Measurements from ENCODE around the gene CACNA1A.

Gene CACNA1A

DNA sequence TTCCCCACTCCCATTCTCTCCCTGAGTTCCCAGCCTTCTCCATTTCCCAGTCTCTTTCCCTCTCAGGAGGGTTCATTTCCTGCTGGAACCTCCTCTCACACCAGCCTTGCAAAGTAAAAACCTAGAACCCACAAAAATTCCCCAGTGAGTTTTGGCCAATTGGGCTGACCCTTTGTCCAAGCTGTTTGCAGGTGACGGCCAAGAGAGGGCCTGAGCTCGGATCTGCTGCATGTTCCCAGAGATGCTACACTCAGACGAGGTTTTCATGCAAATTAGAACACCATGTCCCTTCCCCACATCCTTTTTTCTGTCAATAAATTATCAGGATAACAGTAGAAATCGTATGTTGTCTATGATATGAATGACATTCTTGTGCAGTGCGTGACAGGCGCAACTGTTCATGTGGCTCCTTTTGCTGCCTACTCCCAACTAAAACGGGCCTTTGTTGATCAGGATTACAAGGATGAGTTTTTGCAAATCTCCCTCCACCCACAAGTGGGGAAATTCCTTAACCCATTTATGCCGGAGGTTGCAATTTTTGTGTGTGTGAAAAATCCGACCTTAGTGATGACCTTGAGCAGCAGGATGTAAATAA is 149.5 kb downstream of the CACNA1A start:
- no peak for DNase-seq

DNA sequence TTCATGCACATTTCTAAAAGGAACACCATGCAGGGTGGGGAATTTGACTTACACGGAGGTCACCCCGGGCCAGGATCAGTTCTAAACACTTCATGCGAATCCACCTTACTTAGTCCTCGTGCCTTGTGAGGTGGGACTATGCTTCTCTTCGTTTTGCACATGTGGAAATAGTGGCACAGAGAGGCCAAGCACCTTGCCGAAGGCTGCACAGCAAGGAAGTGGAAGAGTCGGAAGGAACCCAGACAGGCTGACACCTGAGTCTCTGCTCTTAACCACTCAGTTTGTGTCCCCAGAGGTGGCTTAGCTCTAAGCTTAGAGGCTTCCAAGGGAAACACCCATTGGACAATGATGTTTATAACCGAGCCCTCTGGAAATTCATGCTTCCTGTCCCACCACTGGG is 150.1 kb downstream of the CACNA1A start:
- DNase-seq = no peak

DNA sequence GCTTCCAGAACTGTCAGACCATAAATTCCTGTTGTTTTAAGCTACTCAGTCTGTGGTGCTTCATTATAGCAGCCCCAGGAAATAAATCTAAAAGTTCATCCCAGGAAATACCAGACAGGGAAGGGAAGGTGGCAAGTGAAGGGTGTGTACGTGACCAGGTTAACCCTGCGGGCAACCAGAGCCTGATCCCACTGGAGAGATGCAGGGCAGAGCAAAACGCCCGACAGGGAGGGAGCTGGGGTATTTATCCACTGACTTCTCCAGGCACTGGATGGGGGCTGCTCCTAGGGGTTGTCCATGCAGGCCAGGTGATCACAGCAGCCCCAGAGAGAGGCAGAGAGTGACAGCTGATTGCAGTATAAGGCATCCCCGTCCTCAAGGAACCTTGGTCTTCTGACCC is 150.9 kb downstream of the CACNA1A start:
- DNase-seq = no peak

DNA sequence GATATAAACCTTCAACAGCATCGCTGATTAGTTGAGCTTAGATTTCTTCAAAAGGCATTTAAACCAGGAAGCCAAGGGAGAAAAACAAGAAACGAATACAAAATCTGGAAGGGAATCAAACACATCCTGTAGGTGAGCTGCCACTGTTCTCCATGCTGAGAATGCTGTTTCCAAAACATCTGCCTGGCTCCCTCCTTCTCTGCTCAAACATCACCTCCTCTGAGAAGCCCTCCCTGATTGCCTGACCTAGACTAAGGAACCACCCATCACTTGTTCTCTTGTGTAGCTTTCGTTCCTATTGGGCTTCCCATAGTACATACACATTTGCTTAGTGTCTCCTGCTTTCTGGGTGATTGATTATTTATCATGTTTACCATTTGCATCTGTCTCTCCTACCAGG is 152.7 kb downstream of the CACNA1A start:
- no peak for DNase-seq

DNA sequence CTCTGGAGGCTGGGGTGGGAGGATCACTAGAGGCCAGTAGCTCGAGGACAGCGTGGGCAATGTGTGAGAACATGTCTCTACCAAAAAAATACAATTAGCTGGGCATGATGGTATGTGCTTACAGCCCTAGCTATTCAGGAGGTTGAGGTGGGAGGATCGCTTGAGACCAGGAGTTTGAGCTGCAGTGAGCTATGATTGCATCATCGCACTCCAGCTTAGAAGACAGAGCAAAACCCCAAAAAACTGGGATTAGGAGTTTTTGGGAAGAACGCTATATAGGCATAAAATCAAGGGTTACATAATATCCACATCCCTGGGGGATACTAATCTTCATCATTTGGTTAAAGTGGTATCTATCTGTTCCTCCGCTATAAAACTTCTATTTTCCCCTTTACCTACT is 155.5 kb downstream of the CACNA1A start:
- no peak for DNase-seq

DNA sequence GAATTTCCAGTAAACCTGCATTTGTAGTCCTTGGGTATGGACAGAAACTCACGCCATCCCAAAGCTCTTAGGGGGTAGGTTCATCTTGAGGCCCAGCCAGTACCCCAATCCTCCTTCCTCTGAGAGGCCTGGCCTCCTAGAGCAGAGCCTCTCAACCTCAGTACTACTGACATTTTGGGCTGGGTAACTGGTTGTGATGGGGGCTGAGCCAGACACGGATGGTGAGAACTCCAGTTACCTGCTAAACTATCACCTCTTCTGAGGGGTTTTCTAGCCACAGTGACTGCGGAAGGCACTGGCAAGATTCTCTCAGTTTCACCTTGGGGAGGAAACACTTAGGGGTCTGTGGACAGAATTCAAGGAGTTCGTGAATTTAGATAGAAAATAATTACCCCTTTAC is 156.2 kb downstream of the CACNA1A start:
- no peak for DNase-seq

DNA sequence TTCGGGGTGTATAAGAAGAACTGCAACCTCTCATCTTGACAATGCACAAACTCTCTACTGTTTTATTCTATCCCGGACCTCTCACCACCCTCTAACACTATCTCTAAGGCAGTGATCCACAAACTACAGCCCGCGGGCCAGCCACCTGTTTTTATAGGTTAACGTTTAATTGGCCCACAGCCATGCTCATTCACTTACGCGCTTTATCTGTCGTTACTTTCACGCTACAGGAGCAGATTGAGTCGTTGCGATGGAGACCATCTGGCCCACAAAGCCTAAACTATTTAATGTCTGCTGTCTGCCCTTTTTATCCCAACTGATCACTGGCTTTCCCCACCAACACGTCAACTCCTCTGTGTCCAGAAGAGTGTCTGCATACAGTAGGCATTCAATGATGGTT is 158.9 kb downstream of the CACNA1A start:
- DNase-seq = no peak

DNA sequence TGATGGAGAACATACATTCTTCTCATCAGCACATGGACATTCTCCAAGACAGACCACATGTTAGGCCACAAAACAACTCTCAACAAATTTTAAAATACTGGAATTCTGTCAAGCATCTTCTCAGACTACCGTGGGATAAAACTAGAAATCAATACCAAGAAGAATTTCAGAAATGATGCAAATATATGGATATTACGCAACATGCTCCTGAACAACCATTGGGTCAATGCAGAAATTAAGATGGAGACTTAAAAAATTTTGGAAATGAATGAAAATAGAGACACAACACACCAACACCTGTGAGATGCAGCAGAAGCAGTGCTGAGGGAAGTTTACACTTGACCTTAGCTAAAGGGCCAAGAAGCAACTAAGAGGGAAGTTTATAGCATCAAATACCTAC is 162.8 kb downstream of the CACNA1A start:
- no peak for DNase-seq

DNA sequence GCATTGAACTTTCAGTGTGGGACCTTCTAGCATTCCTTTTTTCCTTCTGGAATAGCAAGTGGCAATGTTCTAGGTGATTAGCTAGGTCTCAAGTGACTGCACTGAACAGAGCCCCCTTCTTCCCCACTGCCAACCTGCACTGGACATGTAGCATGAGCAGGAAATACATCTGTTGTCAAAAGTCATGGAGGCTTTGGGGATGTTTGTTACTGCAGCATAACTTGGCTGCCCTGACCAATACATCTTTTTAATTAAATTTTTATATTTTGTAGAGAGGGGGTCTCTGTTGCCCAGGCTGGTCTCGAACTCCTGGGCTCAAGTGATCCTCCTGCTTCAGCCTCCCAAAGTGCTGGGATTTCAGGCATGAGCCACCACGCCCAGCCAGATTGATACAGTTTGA is 163.6 kb downstream of the CACNA1A start:
- no peak for DNase-seq

DNA sequence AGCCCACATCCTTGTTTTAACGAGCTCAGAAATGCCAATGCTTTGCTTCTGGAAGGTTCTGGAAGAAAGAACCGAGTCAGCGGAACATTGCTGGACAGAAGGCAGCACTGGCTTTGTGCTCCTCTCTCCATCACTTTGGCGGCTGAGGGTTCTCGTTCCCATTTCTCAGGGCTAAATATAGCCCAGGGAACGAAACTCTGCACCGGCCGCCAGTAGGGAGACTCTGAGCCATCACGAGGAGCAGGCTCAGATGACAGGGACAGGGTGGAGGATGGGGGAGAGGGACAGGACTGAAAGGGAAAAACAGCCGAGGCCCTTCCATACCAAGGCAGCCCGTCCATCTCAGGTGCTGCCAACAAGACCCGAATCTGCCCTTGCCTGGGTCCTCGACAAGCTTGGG is 166.4 kb downstream of the CACNA1A start:
- no peak for DNase-seq

DNA sequence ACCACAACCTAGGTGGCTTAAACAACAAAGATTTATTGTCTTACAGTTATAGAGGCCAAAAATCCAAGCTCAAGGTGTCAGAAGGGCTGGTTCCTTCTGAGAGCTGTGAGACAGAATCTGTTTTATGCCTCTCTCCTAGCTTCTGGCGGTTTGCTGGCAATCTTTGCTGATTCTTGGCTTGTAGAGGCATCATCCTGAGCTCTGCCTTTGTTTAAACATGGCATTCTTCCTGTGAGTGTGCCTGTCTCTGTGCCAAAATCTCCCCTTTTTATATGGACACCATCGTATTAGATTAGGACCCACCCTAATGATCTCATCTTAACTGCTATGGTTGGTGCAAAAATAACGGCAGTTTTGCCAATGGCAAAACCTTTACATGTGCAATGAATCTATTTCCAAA is 169.1 kb downstream of the CACNA1A start:
- no peak for DNase-seq

DNA sequence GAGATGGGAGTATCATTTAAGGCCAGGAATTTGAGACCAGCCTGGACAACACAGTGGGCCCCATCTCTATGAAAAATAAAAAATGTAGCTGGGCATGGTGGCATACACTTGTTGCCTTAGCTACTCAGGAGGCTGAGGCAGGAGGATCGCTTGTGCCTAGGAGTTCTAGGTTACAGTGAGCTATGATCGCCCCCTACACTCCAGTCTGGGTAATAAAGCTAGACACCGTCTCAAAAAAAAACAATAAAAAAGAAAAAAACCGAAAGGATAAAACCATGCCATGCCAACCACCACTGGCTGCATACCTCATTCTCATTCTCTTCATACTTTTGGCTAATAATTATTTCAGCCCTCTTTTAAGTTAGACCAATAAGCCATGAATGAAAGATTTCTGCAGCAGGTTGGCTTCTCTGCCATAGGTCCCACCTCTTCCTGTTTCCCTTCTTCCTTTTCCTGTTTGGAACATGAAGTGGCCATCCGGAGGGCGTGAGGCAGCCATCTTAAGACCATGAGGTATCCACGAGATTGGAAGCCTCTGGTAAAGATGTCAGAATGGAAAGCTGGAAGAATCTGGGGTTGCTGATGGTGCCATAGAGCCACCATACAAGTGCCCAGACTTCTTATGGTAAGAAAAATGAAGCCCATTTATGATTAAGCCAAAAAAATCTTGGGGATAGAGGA is 171.3 kb downstream of the CACNA1A start:
- DNase-seq = no peak

DNA sequence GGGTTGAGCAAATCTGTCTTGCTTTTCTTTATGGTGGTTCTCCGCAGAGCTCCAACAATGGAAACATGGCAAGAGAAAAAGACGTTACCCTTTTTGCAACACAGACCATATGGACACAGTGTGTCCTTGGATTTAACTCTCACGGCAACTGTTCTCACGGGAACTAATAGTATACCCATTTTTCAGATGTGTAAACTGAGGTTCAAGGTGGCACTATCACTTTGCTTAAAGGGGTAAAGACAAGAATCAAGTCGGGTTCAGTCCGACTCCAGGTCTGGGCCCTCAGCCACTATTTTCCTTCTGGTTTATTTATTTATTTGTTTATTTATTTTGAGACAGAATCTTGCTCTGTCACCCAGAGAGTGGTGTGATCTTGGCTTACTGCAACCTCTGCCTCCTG is 176.0 kb downstream of the CACNA1A start:
- no peak for DNase-seq

DNA sequence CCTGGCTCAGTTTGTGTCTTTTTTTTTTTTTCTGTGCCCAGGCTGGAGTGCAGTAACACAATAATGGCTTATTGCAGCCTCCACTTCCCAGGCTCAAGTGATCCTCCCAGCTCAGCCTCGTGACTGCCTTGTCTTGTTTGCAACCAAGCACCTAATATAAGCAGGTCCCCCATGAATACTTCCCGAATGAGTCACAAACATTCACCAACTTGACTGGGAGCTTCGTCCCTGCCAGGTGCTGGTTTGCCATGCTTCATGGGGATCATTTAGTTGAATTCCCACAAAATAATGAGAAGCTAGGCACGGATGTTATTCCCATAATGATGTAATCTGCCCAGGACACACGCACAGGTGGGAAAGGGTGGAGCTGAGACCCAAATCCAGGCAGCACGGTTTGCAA is 176.5 kb downstream of the CACNA1A start:
- no peak for DNase-seq

DNA sequence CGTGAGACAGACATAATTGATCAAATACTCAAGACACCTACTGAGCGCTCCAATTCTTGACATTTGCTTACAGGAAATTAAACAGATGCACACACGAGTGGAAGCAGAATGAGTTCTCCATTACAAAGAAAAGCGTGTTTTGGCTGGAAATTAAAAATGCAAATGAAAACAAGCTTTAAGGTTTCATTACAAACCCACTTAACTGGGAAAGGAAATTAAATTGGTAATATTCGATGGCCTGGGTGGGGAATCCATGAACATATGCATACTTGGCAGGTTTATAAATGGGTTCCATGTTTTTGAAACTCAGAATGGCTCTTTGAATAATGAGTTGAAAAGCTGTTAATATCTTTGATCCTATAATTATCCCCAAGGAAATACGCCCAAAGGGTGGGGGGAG is 178.0 kb downstream of the CACNA1A start:
- no peak for DNase-seq

DNA sequence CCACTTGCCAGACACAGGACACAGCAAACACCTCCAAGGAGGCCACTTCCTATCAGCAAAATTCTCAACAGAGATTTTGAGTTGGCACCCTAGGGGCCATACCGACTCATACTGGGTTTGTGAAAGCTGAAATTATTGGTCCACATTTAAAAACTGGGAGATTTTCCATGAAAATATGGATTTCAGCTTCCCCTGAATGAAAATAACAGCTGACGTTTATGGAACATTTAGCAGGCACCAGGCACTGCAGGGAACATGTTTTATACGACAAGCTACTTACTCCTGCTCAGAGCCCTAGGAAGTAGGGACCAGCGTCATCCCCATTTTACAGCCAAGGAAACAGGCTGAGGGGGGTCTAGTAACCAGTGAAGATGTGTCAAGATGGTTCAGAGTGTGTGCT is 186.8 kb downstream of the CACNA1A start:
- DNase-seq = no peak

DNA sequence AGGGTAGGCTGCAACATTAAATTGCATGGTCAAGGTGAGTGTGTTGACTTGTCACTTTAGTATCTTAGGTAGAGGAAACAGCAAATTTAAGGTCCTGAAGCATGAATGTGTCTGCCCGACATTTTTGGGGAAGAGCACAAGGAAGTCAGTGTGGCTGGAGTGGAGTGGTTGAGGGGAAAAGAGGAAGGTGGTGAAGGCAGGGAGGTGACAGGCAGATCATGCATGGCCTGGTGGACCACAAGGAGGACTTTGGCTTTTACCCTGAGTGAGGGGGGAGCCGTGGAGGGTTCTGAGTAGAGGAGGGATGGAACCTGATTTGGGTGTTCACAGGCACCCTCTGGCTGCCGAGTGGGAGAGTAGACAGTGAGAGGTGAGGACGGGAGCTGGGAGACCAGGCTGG is 188.1 kb downstream of the CACNA1A start:
- no peak for DNase-seq

DNA sequence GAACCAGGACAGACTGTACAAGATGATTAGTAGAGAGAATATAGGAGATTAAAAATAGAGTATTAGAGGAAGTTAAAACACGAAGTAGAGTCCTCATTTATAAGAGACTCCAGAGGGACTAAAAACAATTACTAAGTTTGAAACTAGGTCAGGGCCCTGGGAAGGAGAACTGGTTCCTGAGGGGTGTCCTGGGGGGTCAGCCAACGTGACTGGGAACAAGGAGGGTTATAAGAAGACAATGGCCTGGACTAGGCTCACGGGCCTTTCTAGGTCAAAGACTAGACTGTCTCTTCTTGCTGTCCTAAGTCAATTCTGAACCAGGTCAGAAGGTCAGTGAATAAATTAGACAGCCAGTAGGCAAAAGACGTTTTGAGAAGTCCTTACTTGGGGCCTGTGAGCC is 190.8 kb downstream of the CACNA1A start:
- DNase-seq = no peak

DNA sequence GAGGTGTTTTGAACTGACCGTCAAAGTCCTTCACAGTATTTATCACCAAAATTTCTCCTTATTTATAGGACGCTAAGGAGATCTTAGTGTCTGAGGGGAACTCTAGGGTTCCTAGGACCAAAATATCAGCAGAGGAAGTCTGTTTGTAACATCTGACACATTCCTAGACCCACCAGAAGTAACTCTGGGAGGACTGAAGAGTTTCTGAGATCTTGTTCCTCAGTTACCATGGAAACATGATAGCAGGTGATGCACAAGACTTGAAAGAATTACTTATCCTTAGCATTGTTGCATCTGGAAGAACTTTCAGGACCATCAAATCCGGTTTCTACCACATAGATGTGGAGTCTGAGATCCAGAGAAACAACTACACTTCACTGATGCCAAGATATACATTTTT is 191.5 kb downstream of the CACNA1A start:
- no peak for DNase-seq

DNA sequence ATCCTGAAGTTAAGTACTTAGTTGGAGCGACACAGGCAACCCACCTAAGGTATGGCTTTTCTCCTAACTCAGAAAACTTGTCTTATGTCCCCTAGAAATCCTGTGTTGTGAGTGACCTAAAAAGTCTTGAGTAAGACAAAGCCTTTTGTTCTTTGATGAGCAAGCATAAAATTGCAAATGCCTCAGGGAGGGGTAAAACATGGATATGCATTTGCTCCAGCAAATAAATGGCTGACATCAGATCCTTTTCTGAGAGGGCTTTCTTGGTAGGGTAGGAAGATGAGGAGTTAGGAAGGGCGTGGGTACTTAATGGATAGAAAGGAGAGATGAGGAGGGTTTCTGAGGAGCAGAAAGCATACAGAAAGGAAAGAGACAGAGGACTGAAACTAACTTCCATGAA is 192.4 kb downstream of the CACNA1A start:
- DNase-seq = no peak

DNA sequence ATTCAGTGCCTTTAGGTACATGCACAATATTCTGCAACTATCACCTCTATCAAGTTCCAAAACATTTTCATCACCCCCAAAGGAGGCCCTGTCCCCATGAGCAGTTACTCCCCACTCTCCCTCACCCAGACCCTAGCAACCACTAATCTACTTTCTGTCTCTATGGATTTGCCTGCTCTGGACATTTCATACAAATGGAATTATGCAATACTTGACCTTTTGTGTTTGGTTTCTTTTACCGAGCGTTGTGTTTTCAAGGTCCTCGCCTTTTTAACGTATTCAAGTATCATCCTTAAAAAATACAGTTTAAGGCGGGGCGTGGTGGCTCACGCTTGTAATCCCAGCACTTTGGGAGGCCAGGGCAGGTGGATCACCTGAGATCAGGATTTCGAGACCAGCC is 196.4 kb downstream of the CACNA1A start:
- no peak for DNase-seq

DNA sequence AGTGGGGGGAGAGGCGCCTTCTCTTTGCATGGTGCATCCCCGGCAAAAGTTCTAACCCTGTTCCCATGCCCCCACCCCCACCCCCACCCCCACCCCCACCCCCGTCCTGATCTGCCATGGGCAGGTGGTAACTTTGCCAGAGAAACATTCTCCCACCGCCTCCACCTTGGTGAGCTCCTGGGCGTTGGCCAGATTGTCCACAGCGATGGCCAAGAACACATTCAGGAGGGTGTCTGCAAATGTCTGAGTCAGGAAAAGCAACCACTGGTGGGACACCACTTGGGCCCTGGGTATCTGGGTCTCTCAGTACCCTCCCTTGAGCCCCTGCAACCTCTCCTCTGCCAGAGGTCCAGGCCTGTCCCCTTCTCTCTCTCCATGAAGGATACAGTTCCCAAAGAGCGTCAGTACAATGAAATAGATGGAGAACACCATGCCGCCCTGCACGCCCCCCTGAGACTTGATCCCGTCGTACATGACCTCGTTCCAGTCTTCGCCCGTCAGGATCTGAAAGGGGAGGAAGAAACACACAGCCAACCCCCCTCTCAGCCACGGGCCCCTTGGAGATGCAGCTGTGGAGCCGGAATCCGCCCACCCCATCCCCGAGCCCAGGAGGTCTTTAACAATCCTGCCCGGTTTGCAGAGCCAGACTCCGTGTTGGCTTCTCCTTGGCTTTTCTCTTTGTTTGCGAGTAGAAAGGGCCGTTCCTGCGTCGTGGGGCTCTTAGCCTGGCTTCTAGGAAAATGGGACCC is 202.7 kb downstream of the CACNA1A start:
- no peak for DNase-seq

DNA sequence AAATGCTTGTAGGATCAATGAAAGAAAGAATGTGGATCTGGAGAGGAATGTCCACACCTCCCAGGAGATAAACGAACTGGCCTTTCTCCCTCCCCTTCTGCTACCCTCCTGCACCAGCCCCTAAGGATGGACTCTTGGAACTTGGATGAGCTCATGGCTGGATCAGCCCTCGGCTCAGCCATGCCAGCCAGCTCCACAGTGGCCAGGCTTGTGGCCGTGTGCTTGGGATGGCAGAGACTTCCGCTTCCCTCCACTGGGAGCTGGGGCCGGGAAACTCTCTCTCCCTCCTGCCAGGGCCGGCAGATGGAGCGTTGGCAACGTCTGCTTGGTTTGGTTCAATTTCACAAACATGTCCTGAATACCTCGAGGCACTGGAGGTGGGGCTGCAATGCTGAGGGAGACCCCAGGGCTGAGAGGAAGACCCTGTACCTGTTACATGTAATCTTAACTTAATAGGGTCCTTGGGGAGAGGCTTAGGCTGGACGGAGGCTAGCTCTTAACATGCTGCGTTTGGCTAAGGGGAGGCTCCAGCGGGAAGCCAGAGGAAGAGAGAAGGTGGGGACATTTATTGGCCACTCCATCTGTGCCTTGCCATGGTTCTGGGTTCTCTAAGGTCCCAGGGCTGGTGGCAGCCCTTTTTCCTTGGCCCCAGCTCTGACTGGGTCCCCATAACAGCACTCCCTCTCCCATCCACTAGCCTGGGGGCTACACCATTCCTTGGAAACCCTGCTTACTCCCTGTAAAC is 203.6 kb downstream of the CACNA1A start:
- DNase-seq = no peak
